ENCODE results near the gene EXTL1.

DNA sequence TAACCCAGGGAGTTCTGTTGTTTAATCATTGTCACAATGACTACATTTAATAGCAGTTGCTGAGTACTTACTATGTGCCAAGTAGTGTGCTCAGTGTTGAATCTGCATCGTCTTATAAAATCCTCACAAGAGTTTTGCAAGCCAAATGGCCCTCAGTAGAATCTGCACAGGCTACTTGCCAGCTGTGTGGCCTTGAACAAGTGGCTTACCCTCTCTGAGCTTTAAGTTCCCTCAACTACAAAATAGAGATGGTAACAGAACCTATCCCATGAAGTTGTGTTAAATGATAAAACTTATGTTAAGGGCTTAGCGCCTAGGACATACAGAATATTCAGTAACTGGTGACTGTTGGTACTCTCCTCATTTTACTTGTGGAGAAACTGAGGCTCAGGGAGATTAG, 33.5 kb downstream of the EXTL1 start:
- TF ChIP-seq, protein P1, sequence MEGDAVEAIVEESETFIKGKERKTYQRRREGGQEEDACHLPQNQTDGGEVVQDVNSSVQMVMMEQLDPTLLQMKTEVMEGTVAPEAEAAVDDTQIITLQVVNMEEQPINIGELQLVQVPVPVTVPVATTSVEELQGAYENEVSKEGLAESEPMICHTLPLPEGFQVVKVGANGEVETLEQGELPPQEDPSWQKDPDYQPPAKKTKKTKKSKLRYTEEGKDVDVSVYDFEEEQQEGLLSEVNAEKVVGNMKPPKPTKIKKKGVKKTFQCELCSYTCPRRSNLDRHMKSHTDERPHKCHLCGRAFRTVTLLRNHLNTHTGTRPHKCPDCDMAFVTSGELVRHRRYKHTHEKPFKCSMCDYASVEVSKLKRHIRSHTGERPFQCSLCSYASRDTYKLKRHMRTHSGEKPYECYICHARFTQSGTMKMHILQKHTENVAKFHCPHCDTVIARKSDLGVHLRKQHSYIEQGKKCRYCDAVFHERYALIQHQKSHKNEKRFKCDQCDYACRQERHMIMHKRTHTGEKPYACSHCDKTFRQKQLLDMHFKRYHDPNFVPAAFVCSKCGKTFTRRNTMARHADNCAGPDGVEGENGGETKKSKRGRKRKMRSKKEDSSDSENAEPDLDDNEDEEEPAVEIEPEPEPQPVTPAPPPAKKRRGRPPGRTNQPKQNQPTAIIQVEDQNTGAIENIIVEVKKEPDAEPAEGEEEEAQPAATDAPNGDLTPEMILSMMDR (conservative IDR thresholded peaks at IDR 0.05): no peak
- no peak for TF ChIP-seq ZFX (IDR thresholded peaks at IDR 0.05)
